ENCODE measurements around the gene CHSY3. TPM values are rescaled to one million over a fixed set of nuclear protein-coding genes. Genes with fewer than 3 reads are reported as not detected.

CHSY3 gene
- total RNA-seq, 1 experiment from 2014 or later, result 0.48 TPM

- no peak for DNase-seq (ENCODE audit: low read depth)
Observed at GRCh38 chr5:130024006-130024405, 119.7 kb downstream of the CHSY3 start.

GRCh38 chr5:130025511-130025910, 121.2 kb downstream of the CHSY3 start:
- DNase-seq (ENCODE audit: low read depth), result no peak

- no peak for DNase-seq (ENCODE audit: low read depth)
Observed at GRCh38 chr5:130032807-130033206, 128.5 kb downstream of the CHSY3 start.

GRCh38 chr5:130034566-130035210, 130.4 kb downstream of the CHSY3 start:
- DNase-seq (ENCODE audit: low read depth), result no peak

- DNase-seq (ENCODE audit: low read depth), result no peak
Observed at GRCh38 chr5:130035388-130035787, 131.1 kb downstream of the CHSY3 start.

GRCh38 chr5:130037905-130038304, 133.6 kb downstream of the CHSY3 start:
- no peak for DNase-seq (ENCODE audit: low read depth)

- DNase-seq (ENCODE audit: low read depth), result no peak
Observed at GRCh38 chr5:130043834-130044233, 139.6 kb downstream of the CHSY3 start.

GRCh38 chr5:130045334-130045733, 141.1 kb downstream of the CHSY3 start:
- DNase-seq (ENCODE audit: low read depth), result no peak

- DNase-seq (ENCODE audit: low read depth), result no peak
Observed at GRCh38 chr5:130050585-130050984, 146.3 kb downstream of the CHSY3 start.

GRCh38 chr5:130052752-130053151, 148.5 kb downstream of the CHSY3 start:
- no peak for DNase-seq (ENCODE audit: low read depth)

- no peak for DNase-seq (ENCODE audit: low read depth)
Observed at GRCh38 chr5:130055572-130055971, 151.3 kb downstream of the CHSY3 start.

GRCh38 chr5:130061746-130062145, 157.5 kb downstream of the CHSY3 start:
- peak; percentile 3 for DNase-seq (ENCODE audit: low read depth)

- DNase-seq (ENCODE audit: low read depth), result no peak
Observed at GRCh38 chr5:130063603-130064002, 159.3 kb downstream of the CHSY3 start.

- DNase-seq (ENCODE audit: low read depth), result no peak
Observed at GRCh38 chr5:130064484-130064883, 160.2 kb downstream of the CHSY3 start.

- DNase-seq (ENCODE audit: low read depth), result no peak
Observed at GRCh38 chr5:130065617-130066016, 161.4 kb downstream of the CHSY3 start.

- no peak for DNase-seq (ENCODE audit: low read depth)
Observed at GRCh38 chr5:130066644-130067043, 162.4 kb downstream of the CHSY3 start.

GRCh38 chr5:130067364-130067763, 163.1 kb downstream of the CHSY3 start:
- DNase-seq (ENCODE audit: low read depth), result no peak

- no peak for DNase-seq (ENCODE audit: low read depth)
Observed at GRCh38 chr5:130068101-130068500, 163.8 kb downstream of the CHSY3 start.

GRCh38 chr5:130068988-130069387, 164.7 kb downstream of the CHSY3 start:
- no peak for DNase-seq (ENCODE audit: low read depth)

- no peak for DNase-seq (ENCODE audit: low read depth)
Observed at GRCh38 chr5:130074820-130075219, 170.6 kb downstream of the CHSY3 start.

GRCh38 chr5:130077007-130077406, 172.7 kb downstream of the CHSY3 start:
- no peak for DNase-seq (ENCODE audit: low read depth)

GRCh38 chr5:130078661-130079060, 174.4 kb downstream of the CHSY3 start:
- DNase-seq (ENCODE audit: low read depth), result no peak

GRCh38 chr5:130090569-130091270, 186.5 kb downstream of the CHSY3 start:
- no peak for DNase-seq (ENCODE audit: low read depth)

GRCh38 chr5:130092991-130093390, 188.7 kb downstream of the CHSY3 start:
- DNase-seq (ENCODE audit: low read depth), result no peak

All from RPMI7951 (cell line).